Measurements from ENCODE around the gene ASB2.

The ASB2 gene

DNA sequence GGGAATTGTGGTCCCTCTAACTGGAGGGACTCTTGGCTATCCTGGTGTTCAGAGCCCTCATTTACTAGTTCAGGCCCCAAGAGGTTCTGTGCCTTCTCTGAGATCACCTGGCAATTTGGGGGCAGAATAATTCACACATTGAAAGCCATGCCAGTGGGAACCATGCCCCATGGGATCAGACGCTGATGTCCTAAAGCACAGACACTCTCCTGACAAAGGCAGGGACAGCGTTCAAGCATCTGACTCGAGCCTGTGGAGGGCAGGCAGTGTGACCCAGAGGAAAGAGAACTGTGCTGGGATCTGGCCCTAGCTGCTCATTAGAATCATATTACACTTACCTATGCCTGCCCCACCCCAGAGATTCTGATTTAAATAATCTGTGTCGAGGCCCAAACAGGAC, 2.4 kb upstream of the ASB2 start:
- no peak for DNase-seq

DNA sequence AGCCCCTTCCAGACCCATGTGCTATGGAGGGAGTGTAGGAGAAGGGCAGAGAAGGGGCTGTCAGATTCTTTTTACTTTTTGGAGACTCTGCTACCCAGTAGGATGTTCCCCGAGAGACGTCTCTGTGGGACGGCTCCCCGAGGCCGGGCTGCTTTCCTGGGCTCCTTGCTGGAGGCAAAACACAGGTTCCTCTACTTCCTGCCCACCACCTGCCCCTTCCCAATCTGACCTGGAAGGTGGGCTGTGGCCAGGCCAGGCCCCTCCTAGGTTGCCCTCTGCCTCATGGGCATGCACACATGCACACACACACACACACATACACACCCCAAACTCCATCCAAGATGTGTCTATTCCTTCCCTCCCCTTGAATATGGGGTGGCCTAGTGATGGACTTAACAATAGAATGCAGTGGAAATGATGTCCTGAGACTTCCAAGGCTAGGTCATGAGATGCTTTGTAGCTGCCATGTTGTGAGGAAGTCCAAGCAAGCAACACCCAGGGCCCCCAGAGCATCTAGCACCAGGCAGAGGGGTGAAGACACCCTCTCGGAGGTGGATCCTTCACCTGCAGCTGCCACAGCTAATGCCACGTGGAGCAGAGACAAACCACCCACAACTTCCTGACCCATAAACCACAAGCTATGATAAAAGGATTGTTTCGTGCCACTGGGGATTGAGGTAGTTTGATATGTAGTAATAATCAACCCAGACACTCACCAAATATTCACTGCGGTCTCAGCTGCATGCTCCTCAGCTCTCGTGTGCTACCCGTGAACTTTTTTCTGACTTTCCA, 1.6 kb upstream of the ASB2 start:
- peak; percentile 79 for DNase-seq

DNA sequence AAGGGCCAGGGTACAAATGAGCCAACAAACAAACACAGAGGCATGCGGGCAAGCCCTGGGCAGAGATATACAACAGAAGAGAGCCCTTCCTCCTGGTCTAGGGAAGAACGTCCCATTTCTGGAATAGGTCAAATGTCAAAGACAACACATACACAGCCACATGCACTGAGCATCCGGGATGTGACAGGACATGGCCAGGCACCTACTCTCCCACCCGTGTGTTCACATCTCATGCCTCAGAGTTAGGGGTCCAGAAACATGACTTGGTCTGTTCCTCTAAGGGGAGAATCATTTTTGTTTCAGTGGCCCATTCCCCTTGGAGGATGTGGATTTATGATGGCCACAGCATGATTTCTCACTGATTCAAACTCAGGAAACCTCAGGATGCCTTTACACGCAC, 801 bp upstream of the ASB2 start:
- no peak for DNase-seq

DNA sequence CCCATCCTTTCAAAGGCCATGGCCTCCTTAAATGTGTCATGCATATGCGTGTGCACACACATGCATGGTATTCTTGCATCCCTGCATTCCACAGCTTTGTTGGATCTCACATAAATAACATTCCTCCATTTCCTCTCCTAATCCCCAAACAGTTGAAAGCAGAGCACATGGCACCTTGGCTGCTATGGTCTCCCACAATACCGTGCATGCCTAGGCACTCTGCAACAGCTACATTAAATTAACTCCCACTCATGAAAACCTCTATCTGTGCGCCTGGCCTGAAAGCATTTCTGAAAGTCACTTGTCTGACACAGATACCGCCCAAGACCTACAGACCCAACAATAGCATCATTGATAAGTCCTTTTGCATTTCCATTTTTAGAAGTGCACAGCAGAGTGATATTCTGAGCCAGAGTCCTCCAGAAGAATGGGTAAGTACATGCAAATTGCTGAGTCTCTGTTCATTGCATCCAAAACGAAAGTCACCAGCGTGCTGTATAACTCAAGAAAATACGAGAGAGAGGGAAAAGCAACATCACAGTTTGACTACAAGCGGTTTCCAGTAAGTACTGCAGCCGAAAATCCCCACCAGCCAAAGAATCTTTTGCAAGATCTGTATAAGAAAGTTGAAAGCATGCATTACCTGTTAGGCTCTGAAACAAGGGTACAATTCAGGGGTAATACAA, 436 bp downstream of the ASB2 start:
- no peak for DNase-seq

DNA sequence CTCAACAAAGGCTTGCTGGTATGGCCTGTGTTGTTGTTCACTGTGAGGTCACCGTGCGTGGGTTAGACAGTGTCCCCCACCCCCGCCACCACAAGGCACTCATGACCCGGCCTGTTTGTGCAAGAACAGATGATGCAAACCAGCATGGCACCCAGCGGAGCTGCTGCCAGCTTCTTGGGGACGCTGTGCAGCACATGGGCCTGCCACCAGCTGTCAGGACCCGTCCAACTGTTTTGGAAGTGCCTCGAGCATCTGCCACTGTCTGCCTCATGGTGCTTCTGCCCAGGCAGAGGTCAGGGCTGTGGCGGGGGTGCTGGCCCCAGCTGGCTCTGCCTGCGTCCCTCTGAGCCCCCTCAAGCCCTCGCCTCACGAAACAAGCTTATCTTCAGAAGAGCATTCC, 1.5 kb downstream of the ASB2 start:
- peak; percentile 31 for DNase-seq

DNA sequence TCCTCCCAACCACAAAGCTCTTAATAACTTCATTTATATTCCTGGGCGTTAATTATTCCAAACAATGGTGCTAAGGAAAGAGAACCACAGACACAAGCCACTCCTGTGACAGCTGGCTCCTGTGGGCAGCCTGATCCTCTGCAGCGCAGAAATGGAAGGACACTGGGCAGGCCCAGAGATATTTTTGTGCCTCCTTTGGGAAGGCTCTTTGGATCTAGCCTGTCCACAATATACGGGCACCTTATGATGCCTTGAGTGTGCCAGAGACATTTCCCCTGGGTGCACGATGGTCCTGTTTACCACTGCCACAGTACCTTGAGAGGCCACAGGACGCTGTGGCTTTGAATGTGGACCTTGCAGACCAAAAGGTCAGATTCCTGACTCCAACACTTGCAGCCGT, 2.1 kb downstream of the ASB2 start:
- no peak for DNase-seq

DNA sequence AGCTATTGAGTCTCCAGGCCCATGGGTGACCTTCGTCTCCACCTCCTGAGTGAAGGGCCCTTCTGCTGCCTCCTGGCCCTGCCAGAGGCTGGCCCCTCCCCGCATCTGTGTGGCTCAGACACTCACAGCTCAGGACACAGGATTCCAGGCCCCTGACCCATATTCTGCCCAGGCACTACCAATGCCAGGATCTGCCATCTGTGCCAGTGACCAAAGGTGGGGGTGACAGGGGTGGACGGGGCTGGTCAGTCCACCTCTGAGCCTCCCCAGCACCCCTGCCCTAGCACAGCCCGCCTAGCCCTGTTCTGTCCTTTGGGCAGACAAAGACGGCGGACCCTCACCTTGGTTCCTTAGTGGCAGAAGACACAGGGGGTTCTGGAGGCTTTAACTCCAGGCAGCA, 2.8 kb downstream of the ASB2 start:
- DNase-seq = no peak

DNA sequence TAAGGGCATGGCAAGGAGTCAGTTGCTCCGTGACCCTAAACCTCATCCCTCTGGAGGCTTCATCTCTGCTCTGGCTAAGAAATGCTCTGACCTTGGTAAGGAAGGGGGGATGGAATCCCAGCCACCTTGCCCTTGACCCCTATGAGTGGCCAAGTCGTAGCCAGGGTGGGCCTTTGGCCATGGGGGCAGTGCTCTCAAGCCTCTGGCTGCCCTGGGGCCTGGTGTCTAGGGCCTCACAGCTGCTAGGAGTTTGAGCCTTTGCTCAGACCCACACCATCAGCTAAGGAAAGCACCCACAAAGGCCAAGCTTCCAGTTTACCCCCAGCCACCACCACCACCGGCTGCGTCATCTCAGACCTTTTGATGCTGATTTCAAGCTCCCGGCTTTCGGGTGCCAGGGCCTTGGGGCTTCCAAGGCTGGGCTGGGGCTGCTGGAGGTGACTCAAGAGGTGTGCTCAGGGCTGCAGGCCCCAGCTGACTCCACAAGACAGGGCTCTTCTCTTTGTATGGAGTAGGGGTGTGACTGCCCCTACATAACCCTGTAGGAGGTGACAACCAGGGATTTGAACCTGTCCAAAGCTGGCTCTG, 3.7 kb downstream of the ASB2 start:
- peak; percentile 58 for DNase-seq

DNA sequence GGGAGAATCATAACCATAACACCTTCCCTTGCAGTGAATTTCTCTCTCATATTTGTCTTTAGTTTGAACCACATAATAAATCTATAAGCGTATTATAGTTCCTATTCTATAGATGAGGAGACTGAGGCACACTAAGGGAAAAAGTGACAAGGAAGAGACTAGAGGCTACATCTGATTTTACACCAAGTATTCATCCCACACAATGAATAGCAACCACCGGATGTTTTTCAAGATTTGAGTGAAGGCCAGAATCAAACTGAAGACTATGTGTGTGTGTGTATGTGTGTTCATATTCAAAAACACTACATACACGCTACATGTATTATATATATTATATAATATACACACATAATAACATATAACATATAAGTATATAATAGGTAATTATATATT, 4.7 kb downstream of the ASB2 start:
- no peak for DNase-seq

DNA sequence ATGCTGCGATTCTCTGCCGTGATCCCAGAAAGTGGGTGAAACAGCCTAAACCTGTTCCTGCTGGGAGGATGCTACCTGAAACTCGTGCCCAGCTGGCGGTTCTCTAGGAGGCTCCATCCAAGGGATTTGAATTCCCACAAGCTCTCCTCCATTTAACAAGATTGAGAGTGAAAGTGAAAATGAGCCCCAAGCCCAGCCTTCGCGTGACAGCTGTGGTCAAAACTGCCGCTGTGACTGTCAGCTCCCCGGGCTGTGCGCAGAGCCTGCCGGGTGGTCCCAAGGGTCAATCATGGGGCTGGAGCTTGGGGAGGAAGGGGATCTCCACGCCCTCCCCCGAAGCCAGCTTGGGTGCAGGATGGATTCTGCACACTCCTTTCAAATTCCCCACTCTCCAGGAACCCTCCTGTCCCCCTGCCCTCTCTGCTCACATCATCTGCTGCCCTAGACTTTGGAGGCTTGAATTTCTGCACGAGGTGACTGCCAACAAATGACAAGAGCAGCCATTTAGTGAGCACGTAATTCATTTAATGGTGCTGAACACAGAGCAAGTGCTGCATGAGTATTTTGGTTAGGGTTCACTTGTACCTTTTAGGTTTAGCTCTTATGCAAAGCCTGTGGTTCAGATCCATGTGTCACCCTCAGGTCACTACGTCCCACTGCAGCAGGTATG, 5.3 kb downstream of the ASB2 start:
- DNase-seq = peak; percentile 81

DNA sequence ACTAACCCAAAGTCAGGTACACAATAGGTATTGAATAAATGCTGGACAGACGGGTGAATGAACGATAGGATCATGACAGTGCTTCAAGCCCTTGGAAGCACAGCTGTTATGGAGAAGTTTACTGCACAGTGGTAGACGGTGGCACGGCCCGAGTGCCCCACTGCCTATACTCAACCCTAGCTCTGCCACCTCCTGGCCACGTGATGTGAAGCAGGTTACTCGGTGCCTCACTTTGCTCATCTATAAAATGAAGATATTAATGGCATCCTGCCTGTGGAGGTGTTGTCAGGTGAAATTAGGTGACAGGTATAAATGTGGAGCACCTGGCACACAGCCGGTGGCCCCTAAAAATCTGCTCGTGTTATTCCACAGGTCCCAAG, 5.8 kb downstream of the ASB2 start:
- DNase-seq = peak; percentile 73

DNA sequence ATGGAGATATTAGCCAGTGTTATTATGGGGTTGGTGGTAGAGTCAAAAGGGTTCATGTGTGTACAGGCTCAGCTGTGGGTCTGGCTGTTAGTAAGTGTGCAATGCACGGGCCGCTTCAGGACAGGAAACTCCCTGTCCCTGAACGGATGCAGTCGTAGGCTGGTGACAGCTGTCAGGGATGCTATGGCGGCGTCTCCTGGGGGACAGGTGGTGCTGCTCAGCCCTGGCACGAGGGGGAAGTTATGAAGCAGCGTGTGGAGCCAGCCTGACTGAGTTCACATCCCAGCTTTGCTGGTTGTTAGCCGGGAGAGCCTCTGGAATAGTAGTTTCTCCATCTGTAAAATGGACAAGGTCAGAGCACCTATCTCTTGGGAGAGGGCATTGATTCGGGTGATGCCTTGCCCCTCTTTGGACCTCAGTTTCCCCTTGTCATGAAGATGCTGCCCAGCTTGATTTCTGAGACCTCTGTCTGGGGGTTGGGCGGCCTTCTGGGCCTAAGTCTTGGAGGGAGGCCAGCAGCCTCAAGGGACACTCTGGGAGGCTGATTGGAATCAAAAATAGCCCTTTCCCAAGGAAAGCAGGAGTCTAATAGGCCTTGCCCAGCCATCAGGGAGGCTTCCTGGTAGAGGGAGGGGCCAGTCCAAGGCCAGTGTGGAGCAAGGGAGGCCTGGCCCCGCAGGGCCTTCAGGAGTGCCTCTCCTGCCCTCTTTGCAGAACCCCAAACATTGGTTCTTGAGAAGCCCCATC, 7.1 kb downstream of the ASB2 start:
- DNase-seq = no peak

DNA sequence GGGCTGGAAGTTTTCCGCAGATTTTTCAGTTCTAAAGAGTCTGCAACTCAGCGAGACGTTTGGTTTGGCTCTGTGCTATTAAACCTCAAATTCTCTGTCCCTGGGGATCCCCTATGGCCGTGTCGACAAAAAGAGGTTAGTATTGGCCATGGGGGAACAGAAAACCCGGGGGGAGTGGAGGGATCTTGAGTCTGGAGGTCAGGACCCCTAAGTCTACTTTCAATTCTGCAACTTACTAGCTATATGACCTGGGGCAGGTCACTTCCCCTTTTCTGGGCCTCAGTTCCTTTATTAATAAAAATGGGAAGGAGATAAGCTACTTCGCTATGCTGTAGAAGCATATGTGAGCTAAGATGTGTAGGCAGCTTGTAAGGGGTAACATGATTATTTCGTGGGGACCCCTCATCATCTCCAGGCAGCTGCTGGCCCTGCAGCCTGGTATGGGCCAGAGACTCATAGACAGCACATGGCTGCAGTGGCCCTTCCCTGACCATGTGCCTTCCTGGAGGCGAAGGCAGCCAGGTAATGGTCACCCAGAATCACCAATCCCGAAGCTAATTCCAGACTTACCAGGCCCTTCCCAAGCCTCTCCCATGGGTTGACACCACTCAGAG, 8.6 kb downstream of the ASB2 start:
- DNase-seq = no peak

DNA sequence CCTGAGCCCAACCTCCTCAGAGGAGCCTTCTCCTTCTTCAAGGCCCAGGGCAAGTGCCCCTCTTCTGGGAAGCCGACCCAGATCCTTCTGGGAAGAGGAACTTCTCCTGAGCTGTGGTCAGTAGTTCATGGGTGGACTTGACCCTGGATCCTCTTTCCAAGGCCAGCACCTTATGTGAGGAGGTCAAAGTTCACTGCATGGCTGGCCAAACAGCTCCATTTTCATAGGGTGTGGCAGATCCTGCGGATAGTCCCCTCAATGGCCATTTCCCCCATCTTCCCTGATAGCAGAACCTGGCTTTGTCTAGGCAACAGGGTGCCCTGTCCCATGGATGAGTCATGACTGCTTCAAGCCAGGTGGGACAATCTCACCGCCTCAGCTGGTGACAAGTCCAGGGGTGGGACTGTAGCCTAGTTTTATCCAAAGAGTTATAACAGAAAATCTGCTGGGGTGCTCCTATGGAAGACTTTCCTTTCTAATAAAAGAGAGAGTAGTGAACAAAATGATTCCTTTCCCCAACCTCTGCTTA, 10.4 kb downstream of the ASB2 start:
- no peak for DNase-seq

DNA sequence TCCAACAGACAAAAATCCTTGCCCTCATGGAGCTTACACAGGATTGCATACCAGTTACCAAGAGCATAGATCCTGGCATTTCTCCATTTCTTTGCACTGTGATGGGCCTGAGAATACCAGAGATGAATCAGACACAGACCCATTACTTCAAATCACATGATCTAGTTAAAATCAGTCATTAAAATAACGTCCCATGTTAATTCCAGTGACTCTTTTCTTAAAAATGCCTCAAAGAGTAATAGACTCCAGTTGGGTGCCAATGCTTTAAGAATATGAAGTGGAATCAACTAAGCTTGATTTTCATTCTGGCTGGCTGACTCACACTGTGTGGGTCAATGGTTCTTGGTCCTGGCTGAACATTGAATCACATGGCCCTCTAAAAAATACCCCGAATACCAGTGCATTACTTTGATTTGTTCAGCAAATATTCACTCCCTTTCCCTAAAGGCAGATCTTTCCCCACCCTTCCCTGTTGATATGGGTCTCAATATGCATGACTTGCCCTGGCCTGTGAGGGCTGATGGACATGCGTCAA, 11.0 kb downstream of the ASB2 start:
- no peak for DNase-seq

DNA sequence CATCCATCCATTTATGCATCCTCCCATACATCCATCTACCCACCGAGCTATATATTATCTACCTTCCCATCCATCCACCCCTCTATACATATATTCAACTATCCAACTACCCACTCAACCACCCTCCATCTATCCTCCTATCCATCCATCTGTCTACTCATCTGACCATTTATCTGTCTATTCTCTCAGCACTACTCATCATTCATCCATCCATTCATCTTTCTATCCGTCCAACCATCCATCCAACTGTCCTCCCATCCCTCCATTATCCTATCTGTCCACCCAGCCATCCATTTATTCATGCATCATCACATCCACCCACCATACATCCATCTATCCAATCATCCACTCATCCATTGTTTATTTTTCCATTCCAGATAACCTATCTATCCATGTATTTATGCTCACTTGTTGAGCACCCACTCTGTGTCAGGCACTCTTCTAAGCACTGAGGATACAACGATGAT, 11.5 kb downstream of the ASB2 start:
- no peak for DNase-seq

DNA sequence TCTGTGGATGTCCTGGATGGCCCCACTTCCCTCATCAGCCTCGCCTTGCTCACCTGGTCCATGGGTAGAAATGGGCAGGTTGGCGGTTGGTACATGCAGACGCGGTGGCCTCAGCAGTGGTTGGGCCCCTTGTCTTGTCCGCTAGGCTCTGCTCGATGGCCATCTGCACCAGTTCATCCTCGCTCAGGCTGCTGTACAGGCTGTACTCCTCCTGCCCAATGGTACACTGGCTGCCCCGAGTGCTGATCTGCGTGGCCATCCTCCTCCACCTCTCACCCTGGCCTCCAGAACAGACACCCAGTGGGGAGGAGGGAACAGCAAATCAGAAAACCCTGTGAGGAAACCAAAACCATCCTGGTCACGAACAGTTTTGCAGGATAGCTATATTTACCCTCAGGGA, 12.1 kb downstream of the ASB2 start:
- peak; percentile 27 for DNase-seq

DNA sequence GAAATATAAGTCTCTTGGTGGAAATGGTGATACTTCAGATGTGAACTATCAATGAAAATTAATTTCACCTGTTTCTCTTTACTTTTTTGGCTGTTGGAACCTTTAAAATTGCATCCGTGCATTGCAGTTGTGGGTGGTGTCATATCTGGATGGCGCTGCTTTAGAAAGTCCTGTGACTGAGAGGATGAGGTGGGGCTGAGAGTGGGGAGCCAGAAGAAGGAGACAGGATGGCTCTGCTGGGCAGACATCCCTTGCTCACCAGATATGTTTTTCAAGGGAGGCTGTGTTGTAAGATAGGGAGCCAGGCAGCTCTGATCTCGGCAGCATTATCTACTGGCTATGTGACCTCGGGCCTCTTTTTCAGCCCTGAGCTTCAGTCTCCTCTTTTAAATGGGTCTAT, 12.7 kb downstream of the ASB2 start:
- DNase-seq = peak; percentile 30

DNA sequence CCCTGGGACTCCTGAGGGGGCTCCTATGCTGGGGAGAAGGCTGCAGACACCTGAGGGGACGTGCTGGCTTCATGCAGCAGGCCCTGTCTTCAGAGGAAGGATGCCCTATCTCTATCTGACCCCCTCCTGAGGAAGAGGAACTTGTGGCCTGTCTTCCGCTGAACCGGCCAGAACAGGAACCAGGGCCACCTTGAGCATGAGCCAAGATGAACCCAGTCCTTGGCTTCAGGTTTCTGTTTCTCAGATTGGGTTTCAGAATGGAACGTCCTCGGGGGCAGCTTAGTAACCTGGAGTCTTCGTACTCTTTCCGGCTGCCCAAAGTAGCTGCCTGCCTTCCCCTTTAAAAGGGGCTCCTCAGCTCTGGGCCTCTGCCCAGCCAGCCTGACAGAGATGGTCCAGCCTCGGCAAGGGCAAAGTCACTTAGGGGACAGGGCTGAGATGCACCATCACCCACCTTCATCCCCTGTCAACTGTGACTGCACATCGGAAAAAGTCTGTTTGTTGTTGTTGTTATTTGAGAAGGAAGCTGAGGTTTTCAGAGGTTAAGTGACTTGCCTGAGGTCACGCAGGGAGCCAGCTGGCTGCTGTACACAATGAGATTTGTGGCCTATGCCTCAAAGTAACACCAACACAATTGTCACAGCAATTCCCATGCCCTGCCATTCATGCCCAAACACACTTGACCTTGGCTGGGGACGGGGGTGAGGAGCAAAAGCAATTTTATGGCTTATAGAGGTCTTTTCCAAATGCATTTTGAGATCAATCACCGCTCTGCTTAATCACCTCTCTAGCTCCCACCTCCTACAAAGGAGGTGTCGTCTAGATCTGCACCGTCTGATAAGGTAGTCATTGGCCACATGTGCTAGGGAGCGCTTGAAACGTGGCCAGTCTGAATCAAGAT, 13.4 kb downstream of the ASB2 start:
- peak; percentile 64 for DNase-seq

DNA sequence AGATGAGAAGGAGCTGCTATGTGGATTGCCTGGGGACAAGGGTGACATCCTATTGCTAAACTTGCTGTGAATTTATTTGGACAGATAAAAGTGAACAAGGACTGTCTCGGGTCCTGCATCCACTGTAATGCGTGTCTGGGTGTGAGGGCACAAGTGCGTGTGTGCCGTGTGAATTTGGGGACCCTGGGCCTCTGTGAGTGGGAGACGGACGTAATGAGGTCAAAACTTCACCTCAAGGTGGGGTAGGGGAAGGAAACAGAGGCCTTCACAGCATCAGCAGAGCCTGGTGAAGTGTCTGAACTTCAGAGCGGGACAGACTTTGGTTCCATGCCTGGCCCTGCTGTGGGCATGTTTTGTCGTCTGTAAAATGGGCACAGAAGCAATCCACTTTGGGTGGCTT, 14.8 kb downstream of the ASB2 start:
- DNase-seq = peak; percentile 34

Measured in stimulated activated CD8-positive, alpha-beta memory T cell treated with anti-CD3 and anti-CD28 coated beads, Interleukin-4, amount 100 ng/mL, for 48 hours (primary cell).